NCI-H2227 (cell line): ENCODE data around the gene FAM204A.

Experiments used
- DNase-seq: peaks from one replicate; lab custom pipeline; 2025; ENCODE audit not compliant: unreplicated experiment; lab: John Stamatoyannopoulos, UW

Gene FAM204A

DNA sequence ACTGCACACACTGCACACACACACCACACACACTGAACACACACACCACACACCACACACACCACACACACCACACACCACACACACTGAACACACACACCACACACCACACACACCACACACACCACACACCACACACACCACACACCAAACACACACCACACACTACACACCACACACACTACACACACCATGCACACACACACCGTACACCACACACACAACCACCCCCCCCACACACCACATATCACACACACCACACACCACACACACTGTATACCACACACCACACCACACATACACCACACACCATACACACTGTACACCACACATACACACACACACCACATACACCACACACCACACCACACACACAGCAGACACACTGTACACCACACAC is 59.5 kb downstream of the FAM204A start:
- DNase-seq = no peak

DNA sequence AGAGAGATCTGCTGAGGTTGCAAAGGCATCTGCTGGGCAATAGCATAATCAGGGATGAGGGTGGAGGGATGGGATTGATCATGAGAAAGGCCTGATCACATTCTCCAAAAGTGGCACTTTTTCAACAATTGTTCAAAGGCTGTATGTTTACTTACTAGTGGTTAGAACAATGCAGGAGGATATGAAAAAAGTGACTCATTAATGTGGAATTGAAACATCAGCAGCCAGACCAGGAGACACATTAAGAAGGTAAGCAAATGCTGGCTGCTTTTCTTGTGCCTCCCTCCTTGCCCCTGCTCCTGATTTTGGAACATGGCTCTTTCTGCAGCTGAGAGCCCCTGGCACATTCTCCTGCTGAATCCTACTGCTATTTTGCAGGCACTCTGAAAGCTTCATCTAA is 63.5 kb downstream of the FAM204A start:
- no peak for DNase-seq

DNA sequence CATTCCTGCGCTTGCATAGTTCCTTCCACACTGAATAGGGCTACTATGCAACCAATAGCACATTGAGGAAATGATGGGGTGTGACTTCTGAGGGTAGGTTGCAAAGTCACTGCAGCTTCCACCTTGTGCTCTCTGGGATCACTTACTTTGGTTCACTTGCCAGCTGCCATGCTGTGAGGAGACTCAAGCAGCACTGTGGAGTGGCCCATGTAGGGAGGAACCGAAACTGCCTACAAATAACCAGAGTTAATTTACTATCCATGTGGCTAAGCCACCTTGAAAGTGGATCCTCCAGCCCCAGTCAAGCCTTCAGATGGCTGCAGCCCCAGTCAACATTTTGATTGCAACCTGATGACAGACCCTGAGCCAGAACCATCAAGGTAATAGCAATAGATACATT is 64.3 kb downstream of the FAM204A start:
- no peak for DNase-seq

DNA sequence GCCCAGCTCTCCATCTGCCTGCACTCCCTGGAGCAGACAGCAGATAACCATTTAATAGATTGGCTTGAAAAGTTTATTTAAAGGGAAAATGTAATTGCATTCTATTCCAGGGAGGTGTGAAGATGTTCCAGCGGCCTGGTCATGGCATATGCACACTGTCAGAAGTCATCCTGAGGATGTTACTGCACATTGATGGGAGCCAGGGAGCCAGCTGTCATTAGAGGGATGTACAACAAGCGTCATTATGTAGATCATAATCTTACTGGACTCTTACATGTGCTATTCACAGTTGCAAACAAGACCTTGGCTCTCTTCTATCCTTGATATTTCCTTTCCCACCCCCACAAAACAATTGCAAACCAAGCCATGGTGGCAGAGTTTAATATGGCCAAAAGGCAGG is 65.4 kb downstream of the FAM204A start:
- DNase-seq = no peak

DNA sequence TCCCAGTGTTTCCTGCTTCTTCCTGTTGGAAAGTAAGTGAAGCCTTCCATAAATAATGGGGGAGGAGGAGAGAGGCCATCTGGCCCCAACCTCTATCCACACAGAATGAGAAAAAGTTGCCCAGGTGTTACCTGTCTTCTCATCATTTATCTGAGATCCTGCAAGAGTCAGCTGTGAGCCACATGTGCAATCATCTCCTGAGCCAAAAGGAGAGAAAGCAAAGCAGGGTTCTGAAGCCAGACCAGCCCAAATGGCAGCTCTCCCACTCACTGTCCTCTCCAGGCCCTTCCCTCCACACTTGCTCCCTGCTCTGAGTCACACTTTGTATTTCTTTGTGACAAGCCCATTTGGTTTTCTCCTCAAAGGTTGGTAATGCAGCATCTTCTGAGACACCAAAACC is 65.9 kb downstream of the FAM204A start:
- DNase-seq = no peak

DNA sequence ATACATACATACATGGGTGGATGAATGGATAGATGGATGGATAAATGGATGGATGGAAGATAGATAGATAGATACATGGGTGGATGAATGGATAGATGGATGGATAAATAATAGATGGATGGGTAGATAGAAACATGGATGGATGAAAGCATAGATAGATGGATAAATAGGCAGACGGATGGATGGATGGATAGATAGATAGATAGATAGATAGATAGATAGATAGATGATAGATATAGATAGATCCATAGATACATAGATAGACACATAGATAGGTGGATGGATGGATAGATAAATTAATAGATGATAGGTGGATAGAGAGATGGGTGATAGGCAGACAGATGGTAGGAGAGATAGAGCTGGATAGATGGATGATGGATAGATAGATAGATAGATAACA is 68.5 kb downstream of the FAM204A start:
- DNase-seq = no peak

DNA sequence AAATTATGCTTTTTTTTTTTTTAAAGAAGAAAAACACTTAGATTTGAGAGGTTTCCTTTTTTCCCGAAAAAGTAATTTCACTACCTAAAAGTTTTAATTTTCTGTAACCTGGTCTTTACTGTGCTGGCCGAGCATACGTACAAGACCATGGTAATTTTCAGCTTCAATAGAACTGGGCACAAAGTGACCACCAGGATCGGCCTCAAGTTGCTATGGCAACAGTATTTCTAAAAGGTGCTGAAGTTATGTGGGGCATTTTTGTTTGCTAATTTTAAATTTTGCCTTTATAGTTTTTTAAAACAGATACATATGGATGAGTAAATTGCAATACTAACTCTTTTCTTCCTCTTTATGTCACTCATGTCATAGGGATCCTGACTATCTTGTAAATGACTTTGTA is 69.4 kb downstream of the FAM204A start:
- DNase-seq = no peak

DNA sequence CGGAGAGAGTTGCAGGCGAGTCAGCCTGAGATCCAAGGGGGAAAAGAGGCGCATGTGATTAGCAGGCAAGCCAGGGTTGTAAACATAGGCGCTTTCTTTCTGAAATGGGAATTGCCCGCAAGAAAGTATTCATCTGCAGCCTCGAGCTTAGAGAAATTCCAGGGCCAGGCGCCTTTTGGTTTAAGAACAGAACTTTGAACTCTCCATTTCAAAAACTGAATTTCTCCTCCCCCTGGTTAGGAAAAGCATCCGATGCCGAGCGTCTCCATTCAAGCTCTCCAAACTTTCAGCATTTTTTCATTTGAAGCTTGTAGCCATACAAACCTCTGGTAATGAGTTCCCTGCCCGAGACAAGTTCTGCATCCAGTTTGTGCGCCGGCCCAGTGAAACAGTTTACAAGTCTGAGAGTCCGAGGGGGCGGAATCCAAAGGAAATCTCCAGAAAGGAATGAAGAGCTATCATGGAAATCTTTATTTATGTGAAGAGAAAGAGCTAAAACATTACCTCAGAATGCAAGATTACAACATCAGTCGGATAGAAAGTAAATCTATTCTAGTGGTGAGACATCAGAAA is 69.9 kb downstream of the FAM204A start:
- DNase-seq = peak; percentile 9

DNA sequence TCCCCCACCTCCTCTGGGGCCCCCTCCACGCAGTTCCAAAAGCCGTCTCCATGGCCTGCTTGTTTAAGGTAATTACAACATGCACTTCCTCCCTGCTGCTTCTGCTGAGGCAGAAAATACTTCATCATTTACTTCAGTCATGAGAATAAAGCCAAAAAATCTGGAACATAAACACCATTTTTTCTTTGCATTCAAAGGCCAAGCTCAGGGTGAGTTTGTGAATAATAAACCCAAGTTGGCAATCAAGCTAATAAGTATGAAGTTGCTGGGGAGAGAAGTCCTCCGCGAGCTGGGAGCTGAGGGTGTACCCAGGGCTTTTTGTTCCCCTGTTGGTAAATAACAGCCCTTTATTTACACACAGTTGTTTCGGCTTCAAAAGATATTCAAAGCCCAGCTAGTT is 70.5 kb downstream of the FAM204A start:
- DNase-seq = no peak

DNA sequence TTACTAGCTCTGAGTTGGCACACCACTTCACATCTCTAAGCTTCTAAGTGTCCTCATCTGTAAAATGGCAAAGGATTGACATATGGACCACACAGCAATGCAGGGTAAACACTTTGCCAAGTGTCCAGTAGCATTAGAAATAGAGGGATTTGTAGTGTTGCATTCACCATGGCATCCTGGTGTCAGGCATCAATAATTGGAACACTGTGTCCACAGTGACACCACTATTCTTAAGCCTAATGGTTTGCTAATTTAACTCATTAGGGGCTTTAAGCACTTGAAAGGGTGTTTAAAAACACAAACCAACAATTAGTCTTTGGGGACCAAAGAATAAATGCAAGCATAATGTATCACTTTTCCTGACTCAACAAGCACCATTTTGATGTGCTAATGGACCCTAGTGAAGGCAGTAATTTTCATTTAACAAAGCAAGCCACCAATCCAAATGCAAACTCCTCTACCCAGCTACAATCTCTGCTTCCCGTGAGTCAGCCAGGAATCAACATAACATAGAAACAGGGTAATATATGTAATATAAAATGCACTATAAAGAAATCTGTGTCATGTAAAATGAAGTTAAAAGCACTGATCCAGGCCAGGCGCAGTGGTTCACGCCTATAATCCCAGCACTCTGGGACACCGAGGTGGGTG is 75.9 kb downstream of the FAM204A start:
- no peak for DNase-seq

DNA sequence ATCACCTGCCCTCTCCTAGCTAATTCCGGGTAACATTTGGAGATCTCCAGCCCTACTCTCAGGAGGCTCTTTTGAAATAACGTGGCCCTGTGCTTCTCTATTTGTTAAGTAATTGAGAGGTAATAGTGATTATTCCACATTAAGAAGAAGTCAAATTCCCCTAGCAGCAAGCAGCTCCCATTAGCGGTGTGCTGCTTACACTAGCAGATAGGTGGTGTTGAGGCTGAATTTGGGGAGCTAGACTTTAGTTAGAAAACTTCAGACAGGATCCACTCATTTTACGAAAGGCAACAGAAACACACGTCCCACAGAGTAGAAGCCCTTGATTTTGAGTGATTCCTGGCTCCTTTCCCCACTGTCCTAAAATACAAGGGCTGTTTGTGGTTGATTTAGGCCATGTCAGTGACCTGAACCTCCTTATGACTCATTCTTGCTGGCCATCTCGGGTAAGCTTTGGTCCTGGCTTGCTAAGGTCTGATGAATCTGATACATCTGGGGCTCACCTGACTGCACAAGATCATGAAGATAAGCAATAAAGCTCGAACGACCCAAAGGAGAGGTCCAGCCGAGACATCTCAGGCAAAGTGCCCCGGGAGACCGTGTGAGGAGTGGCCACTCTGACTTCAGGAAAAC is 77.2 kb downstream of the FAM204A start:
- no peak for DNase-seq

DNA sequence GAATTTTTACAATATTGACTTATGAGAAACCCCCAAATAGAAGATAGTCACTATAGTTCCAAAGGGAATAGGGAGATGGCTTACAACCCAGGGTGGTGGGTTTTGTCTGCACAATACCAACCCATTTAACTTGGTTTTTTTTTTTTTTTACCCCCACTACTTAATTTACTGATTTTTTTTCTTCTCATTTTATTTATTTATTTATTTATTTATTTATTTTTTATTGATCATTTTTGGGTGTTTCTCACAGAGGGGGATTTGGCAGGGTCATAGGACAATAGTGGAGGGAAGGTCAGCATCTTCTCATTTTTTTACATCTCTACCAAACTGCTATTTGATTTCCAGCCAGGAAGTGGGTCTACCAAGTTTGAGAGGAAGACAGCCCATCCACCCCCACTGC is 77.9 kb downstream of the FAM204A start:
- no peak for DNase-seq

DNA sequence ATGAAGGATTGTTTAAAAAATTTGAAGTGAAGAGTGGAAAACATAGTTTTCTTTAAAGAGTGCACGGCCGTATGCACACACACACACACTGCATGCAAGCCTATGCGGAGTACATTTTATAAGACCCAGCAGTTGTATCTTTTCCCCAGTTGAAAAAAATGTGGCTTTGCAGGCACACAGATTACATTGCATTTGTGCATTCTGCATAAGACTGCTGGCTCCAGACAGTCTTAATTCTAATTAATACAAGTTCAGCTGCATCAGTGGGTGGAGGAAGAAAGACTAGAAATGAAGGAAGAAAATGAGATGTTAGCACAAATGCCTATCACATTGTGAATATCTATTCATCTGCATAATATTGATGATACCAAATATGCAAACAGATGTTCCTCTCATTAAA is 79.6 kb downstream of the FAM204A start:
- DNase-seq = no peak

DNA sequence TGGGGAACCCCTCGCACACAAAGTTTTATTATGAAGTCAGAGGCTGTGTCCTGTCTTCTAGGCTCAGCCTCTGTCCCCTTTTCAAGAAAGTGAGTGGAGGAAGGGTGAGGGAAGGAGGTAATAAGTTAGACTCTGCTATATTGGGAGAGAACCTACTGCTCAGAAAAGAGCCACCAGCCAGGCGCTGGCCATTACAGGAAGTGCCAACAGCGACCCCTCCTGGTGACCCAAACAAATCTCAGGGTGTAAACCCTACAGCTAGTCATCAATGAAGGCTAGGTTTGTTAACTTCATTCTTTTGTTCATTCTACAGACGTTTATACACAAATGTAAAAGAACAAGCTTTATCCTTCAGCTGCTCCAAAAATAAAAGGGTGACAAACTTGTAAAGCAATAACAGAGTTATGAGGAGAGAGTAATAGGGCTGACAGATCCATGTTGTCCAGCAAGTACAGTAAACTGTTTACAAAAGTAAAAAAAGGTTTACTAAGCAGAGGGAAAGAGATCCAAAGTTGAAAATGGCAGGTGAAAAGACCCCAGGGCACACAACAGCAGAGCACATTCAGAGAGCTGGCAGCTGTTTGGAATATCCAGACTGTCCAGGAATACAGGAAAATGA is 82.7 kb downstream of the FAM204A start:
- DNase-seq = peak; percentile 23

DNA sequence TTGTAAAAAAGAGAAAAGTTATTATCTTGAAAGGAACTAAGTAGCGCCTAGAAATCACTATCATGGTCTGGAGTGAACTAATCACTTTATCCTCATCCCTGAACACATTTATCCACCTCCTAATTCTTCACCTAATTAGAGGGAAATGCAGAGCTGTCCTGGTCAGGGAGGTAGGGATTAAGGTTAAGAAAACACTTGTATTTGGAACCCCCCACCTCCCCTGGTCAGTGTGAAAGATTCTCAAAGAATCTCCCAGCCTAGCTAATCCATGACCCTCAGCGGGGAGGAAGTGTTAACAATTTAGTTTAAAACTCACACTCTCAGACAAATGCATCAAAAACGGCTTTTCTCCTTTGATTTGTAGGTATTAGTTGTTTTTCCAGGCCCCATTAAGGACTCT is 83.8 kb downstream of the FAM204A start:
- DNase-seq = no peak

DNA sequence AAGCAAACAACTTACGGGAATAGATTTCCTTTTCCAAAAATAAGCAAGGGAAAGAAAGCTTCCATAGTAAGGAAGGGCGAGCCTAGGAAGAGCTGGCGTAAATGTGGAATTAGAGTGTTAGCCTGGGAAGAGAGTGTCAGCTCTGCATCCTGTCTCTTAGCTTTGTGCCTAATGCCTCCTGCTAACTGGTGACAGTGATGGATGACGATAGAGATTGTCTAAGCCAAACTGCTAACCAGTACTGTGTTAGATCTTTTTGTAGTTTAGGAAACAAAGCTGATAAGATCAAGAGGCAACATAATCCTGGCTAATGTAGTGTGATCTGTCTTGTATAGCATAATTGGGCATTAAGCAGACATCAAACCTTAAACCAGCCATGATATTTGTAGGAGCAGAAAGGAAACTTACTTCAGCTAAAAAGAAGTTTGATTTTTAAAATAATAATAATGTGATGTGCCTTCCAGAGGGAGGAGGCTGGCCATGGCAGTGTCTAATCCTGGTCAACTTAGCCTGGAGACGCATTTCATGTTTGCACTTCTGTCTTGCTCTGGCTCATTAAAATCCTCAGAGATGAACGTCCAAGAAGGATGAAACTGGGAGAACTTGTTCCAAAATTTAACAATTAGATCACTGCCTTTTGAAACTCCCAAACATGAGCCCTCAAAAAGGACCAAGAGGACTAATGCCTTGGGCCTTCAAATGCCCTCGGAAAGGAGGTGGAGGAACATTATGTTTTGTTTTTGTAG is 85.1 kb downstream of the FAM204A start:
- DNase-seq = no peak

DNA sequence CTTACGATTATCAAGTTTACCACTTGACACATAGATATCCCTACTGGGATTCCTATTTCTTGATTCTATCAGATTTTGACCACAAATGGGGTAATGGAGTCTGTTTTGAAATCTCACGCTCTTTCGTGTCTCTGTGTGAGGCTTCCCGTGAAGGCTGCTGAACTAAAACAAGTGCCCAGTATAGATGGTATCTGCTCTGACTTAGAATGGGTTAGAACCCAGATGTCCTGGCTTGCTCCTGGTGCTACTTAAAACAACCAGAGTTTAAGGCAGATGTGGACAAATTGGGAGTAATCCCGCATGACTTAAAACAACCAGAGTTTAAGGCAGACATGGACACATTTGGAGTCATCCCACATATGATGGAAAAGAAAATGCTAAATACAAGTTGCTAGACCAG is 85.9 kb downstream of the FAM204A start:
- DNase-seq = no peak

DNA sequence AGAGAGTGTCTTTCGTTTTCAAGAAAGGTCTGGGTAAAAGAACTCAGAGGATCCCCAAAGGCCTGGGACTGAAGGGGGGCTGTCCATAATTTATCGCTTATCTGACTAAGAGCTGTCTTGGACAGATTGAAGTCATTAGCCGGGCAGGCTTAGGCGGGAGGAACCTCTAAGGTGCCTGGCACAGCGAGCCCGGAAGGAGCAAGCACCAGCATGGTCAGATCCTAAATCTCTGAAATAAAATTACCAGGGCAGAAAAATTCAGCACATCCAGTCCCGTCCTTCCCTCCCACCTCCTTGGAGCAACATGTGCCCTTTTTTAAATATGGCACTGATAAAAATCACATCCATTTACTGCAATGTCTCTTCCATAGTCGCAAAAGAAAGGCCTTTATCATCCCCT is 86.8 kb downstream of the FAM204A start:
- no peak for DNase-seq

DNA sequence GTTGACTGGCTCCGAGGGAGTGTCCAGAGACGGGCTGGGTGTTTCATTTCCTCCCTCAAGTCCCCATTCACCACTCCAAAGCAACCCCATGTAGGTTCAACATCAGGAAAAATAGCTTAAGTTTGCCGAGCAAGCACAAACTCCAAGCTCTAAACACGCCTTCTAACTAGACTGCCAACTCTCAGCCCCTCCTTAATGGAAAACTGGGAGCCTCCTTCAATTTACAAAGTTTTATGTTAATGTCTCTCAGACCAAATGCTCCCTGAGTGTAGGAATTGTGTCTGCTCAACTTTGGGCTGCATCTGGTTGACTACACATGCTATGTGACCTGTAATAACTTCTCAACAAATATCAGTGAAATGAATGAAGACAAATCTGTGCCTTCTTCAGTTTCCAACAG is 87.5 kb downstream of the FAM204A start:
- no peak for DNase-seq

DNA sequence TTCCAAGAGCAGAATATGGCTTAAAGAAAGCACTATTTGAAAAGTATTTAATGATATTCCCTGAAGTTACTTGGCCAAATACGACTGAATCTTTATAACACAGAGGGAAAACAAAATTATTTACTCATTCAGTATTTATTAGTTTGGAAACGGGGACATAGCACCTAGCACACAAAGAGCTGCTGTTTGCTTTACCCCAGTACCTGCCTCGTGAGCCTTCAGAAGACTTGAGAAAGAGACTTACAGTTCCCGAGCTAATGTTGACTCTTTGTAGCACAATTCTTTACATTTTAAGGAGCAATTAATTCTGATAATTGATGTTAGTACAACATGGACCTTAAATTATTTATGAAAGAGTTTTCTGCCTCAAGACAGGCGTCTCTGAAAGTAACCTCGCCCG is 88.7 kb downstream of the FAM204A start:
- DNase-seq = no peak

DNA sequence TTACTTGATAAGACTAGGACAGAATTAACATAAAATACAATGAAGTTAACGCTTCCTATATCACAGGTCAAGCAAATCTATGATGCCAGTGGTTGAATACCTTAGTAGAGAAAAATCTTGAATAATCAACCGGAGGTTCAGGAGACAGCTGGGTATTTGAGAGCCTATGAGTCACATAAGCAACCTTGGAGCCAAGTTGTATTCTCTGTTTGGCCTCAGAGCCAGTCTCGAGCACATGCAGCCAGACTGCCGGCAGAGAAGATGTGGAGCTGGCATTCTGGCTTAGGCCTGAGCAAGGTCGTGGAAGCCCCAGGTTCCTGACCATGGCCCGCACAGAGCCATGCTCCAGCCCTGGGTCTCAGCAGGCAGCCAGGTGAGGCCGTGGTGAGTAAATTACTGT is 90.3 kb downstream of the FAM204A start:
- DNase-seq = no peak

DNA sequence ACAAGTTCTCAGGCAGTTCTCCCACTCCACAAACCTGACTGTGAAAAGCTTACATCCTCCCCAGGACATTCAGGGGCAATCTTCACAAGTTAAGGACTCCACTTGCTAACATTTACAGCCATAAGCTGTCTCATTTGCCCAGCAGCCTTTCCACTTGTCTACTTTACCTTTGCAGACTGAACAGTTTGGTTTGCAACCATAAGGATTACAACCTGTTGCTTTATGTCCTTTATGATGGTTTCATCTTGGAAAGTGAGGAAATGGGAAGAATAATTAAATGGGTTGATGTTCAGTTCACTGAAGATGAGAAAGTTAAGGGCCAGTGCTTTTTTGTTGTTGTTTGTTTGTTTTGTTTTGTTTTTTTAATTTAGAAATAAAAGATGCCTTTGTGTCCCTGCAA is 92.4 kb downstream of the FAM204A start:
- no peak for DNase-seq
